ENCODE results near the gene DHX15.

Gene DHX15

GRCh38 chr4:24588216-24588954 lies 4.0 kb upstream of the DHX15 start:
- DNase-seq (ENCODE audit: low read depth in 2 of 2) = no peak
- H3K4me3 ChIP-seq (replicated peaks in 1 of 2; ENCODE audit: low read depth in 2 of 2, low read length in 2 of 2) = no peak overlapping the region
- TF ChIP-seq CTCF (IDR thresholded peaks at IDR 0.05; ENCODE audit: low read depth, low read length) = no peak

GRCh38 chr4:24583451-24584210 lies 723 bp downstream of the DHX15 start:
- TF ChIP-seq CTCF (IDR thresholded peaks at IDR 0.05; ENCODE audit: low read depth, low read length) = no peak
- H3K4me3 ChIP-seq (replicated peaks in 1 of 2; ENCODE audit: low read depth in 2 of 2, low read length in 2 of 2) = peak overlapping the region; percentile 79 to 97
- DNase-seq (ENCODE audit: low read depth in 2 of 2) = peak; percentile 58 to 60

GRCh38 chr4:24582235-24582832 lies 2.0 kb downstream of the DHX15 start:
- no peak for DNase-seq (ENCODE audit: low read depth in 2 of 2)
- peak overlapping the region; percentile 79 to 97 for H3K4me3 ChIP-seq (replicated peaks in 1 of 2; ENCODE audit: low read depth in 2 of 2, low read length in 2 of 2)
- no peak for TF ChIP-seq CTCF (IDR thresholded peaks at IDR 0.05; ENCODE audit: low read depth, low read length)

GRCh38 chr4:24578364-24578763 lies 6.0 kb downstream of the DHX15 start:
- TF ChIP-seq CTCF (IDR thresholded peaks at IDR 0.05; ENCODE audit: low read depth, low read length) = no peak
- H3K4me3 ChIP-seq (replicated peaks in 1 of 2; ENCODE audit: low read depth in 2 of 2, low read length in 2 of 2) = no peak overlapping the region
- no peak for DNase-seq (ENCODE audit: low read depth in 2 of 2)

GRCh38 chr4:24576276-24576675 lies 8.1 kb downstream of the DHX15 start:
- no peak overlapping the region for H3K4me3 ChIP-seq (replicated peaks in 1 of 2; ENCODE audit: low read depth in 2 of 2, low read length in 2 of 2)
- TF ChIP-seq CTCF (IDR thresholded peaks at IDR 0.05; ENCODE audit: low read depth, low read length) = no peak
- no peak for DNase-seq (ENCODE audit: low read depth in 2 of 2)

- TF ChIP-seq CTCF (IDR thresholded peaks at IDR 0.05; ENCODE audit: low read depth, low read length) = no peak
- no peak overlapping the region for H3K4me3 ChIP-seq (replicated peaks in 1 of 2; ENCODE audit: low read depth in 2 of 2, low read length in 2 of 2)
- DNase-seq (ENCODE audit: low read depth in 2 of 2) = no peak
Observed at GRCh38 chr4:24574236-24574635, 10.1 kb downstream of the DHX15 start.

Data from cardiac fibroblast (primary cell).